Thymus (tissue), 11 donors: ENCODE results near the gene MDK. TPM values are rescaled to one million over a fixed set of nuclear protein-coding genes. Genes with fewer than 3 reads are reported as not detected.

Source experiments
- DNase-seq, 9 donors: peaks; one replicate each; pipeline ENCODE4 v3.0.0-alpha.2; 2013; ENCODE audit warnings: low spot score in 9 of 9, low read depth in 6 of 9, missing footprints in 1 of 9
- H3K27ac ChIP-seq, 2 donors: one replicate each; pipeline ENCODE4 v1.5.1; 2013; ENCODE audit warnings: control low read depth in 1 of 2, low read depth in 1 of 2, low read length in 1 of 2, mild to moderate bottlenecking in 1 of 2, moderate library complexity in 1 of 2
- H3K27me3 ChIP-seq, 2 donors: one replicate each; pipeline ENCODE4 v1.5.1; 2013; ENCODE audit warnings: low read length in 1 of 2; ENCODE audit not compliant: control insufficient read depth in 2 of 2, insufficient read depth in 1 of 2
- H3K36me3 ChIP-seq, 2 donors: one replicate each; pipeline ENCODE4 v1.5.1; 2013; ENCODE audit warnings: low read length in 1 of 2, mild to moderate bottlenecking in 1 of 2, moderate library complexity in 1 of 2; ENCODE audit not compliant: control insufficient read depth in 2 of 2, insufficient read depth in 2 of 2
- H3K4me1 ChIP-seq, 2 donors: one replicate each; pipeline ENCODE4 v1.5.1; 2013; ENCODE audit warnings: low read length in 2 of 2; ENCODE audit not compliant: control insufficient read depth in 2 of 2, insufficient read depth in 2 of 2
- H3K4me3 ChIP-seq, 2 donors: one replicate each; pipeline ENCODE4 v1.5.1; 2013; ENCODE audit warnings: low read length in 2 of 2, control low read depth in 1 of 2, mild to moderate bottlenecking in 1 of 2
- H3K9me3 ChIP-seq, 2 donors: one replicate each; pipeline ENCODE4 v1.5.1; 2013; ENCODE audit warnings: low read length in 1 of 2, mild to moderate bottlenecking in 1 of 2; ENCODE audit not compliant: control insufficient read depth in 2 of 2, insufficient read depth in 1 of 2
- WGBS: extraction: QIAGEN DNeasy Blood & Tissue Kit; methylation state at CpG from one replicate; pipeline ENCODE4 v1.1.7; 2013; 5-methylcytosine and 5-hydroxymethylcytosine counted together
- polyA plus RNA-seq: library from polyadenylated mRNA; stranded (reverse); fragments of 200-250 nt; gene quantifications from one replicate; pipeline ENCODE4 v1.2.3, GENCODE V29; 2013
- total RNA-seq: library from RNA; stranded (reverse); fragments of 120-200 nt; gene quantifications from one replicate; pipeline ENCODE4 v1.2.4, GENCODE V29; 2013
- donor health status: healthy.

The MDK gene
- total and polyA plus RNA-seq, 2 donors: 149 to 150 TPM

- H3K36me3 ChIP-seq: no peaks in the 10 kb centered on the region
- H3K4me1 ChIP-seq: peaks cover 28 to 86% of the 10 kb centered on the region in 2 donors
- DNase-seq: no peak
- no peaks in the 10 kb centered on the region for H3K9me3 ChIP-seq
- 92% methylated on average over 3 of the region's 3 CpGs for WGBS
- no peak overlapping the region for H3K27ac ChIP-seq
- no peak overlapping the region for H3K4me3 ChIP-seq
- peaks cover 0 to 6% of the 10 kb centered on the region in 2 donors for H3K27me3 ChIP-seq
Measured at GRCh38 chr11:46343520-46343919, 37.9 kb upstream of the MDK start.

- DNase-seq: no peak
- WGBS: 25% methylated on average over 20 of the region's 20 CpGs
- peaks cover 40 to 86% of the 10 kb centered on the region in 2 donors for H3K4me1 ChIP-seq
- H3K4me3 ChIP-seq: peak overlapping the region in 1 of 2 donors; percentile 34
- peak overlapping the region; percentile 32 to 65 for H3K27ac ChIP-seq
- H3K27me3 ChIP-seq: peaks cover 0 to 6% of the 10 kb centered on the region in 2 donors
- no peaks in the 10 kb centered on the region for H3K9me3 ChIP-seq
- H3K36me3 ChIP-seq: peaks cover 0 to 5% of the 10 kb centered on the region in 2 donors
Measured at GRCh38 chr11:46345131-46345597, 36.3 kb upstream of the MDK start.

- H3K4me1 ChIP-seq: peaks cover 48 to 87% of the 10 kb centered on the region in 2 donors
- DNase-seq: no peak
- H3K27me3 ChIP-seq: peaks cover 0 to 6% of the 10 kb centered on the region in 2 donors
- H3K36me3 ChIP-seq: peaks cover 0 to 8% of the 10 kb centered on the region in 2 donors
- peak overlapping the region in 1 of 2 donors; percentile 34 for H3K4me3 ChIP-seq
- H3K9me3 ChIP-seq: no peaks in the 10 kb centered on the region
- H3K27ac ChIP-seq: peak overlapping the region in 1 of 2 donors; percentile 72
- WGBS: 20% methylated on average over 10 of the region's 10 CpGs
Measured at GRCh38 chr11:46345881-46346484, 35.5 kb upstream of the MDK start.

- WGBS: 4% methylated on average over 80 of the region's 80 CpGs
- H3K9me3 ChIP-seq: no peaks in the 10 kb centered on the region
- peaks cover 0 to 6% of the 10 kb centered on the region in 2 donors for H3K27me3 ChIP-seq
- H3K4me3 ChIP-seq: peak within 1 kb of the TSS; percentile 78 to 80
- H3K27ac ChIP-seq: peak within 1 kb of the TSS; percentile 86 to 95
- peaks cover 0 to 11% of the 10 kb centered on the region in 2 donors for H3K36me3 ChIP-seq
- peaks cover 54 to 87% of the 10 kb centered on the region in 2 donors for H3K4me1 ChIP-seq
- peak in 8 of 9 donors; percentile 56 to 89 (median 76) for DNase-seq
Measured at GRCh38 chr11:46346886-46347636, 34.4 kb upstream of the MDK start, which contains the start of gene DGKZ. DGKZ (plus strand) TSS chr11:46347463; CDS start chr11:46347660, 197 bp downstream.

GRCh38 chr11:46347637-46348311 is 33.7 kb upstream of the MDK start:
- WGBS: 1% methylated on average over 63 of the region's 63 CpGs
- Histone ChIP-seq H3K27me3 (peaks cover 0 to 6% of the 10 kb centered on the region in 2 donors), H3K4me3 (peak overlapping the region; percentile 78 to 80), H3K27ac (peak overlapping the region; percentile 86 to 95), H3K4me1 (peaks cover 56 to 87% of the 10 kb centered on the region in 2 donors), H3K36me3 (peaks cover 3 to 11% of the 10 kb centered on the region in 2 donors), H3K9me3 (no peaks in the 10 kb centered on the region)
- DNase-seq: no peak

- Histone ChIP-seq H3K9me3 (no peaks in the 10 kb centered on the region), H3K4me1 (peaks cover 63 to 91% of the 10 kb centered on the region in 2 donors), H3K27me3 (peaks cover 0 to 6% of the 10 kb centered on the region in 2 donors), H3K27ac (peak overlapping the region; percentile 86 to 95), H3K4me3 (peak overlapping the region; percentile 78 to 80), H3K36me3 (peaks cover 9 to 14% of the 10 kb centered on the region in 2 donors)
- DNase-seq: peak in 5 of 9 donors; percentile 49 to 87 (median 70)
- WGBS: 16% methylated on average over 18 of the region's 18 CpGs
Measured at GRCh38 chr11:46348566-46349401, 32.7 kb upstream of the MDK start.

- Histone ChIP-seq H3K4me3 (no peak overlapping the region), H3K27me3 (peaks cover 0 to 6% of the 10 kb centered on the region in 2 donors), H3K9me3 (no peaks in the 10 kb centered on the region), H3K27ac (peak overlapping the region in 1 of 2 donors; percentile 47), H3K4me1 (peaks cover 58 to 91% of the 10 kb centered on the region in 2 donors), H3K36me3 (peaks cover 11 to 19% of the 10 kb centered on the region in 2 donors)
- WGBS: 89% methylated on average over 3 of the region's 3 CpGs
- DNase-seq: no peak
Measured at GRCh38 chr11:46350695-46351094, 30.8 kb upstream of the MDK start.

GRCh38 chr11:46351148-46351547 is 30.3 kb upstream of the MDK start:
- peak overlapping the region; percentile 0 to 47 for H3K27ac ChIP-seq
- no peak overlapping the region for H3K4me3 ChIP-seq
- no peak for DNase-seq
- WGBS: 83% methylated on average over 8 of the region's 8 CpGs
- peaks cover 16 to 20% of the 10 kb centered on the region in 2 donors for H3K36me3 ChIP-seq
- peaks cover 0 to 2% of the 10 kb centered on the region in 2 donors for H3K27me3 ChIP-seq
- H3K4me1 ChIP-seq: peaks cover 54 to 90% of the 10 kb centered on the region in 2 donors
- H3K9me3 ChIP-seq: no peaks in the 10 kb centered on the region
